HG02759 (cell line): ENCODE measurements around the gene ZNF599.
"Not testable (repeated sequence)": the region's sequence is repeated elsewhere in the genome, so short reads cannot be mapped to it uniquely, and the experiment has no call there.

Experiments used
- ATAC-seq: cut with Tn5 transposase; IDR thresholded peaks from one replicate; pipeline ENCODE4 v1.9.1; 2021; ENCODE audit warnings: mild to moderate bottlenecking, moderate library complexity; ENCODE audit not compliant: unreplicated experiment

Gene ZNF599

GRCh38 chr19:34772697-34773554 is at the start of gene ZNF599:
TSS of gene ZNF599 (minus strand) at chr19:34773215. CDS start at chr19:34772841, 374 bp downstream.
- ATAC-seq = peak; percentile 99

GRCh38 chr19:34818270-34818669 is 45.3 kb upstream of the ZNF599 start:
- ATAC-seq = no peak

GRCh38 chr19:34816708-34817107 is 43.7 kb upstream of the ZNF599 start:
- no peak for ATAC-seq

- no peak for ATAC-seq
Observed at GRCh38 chr19:34808566-34808965, 35.6 kb upstream of the ZNF599 start.

- no peak for ATAC-seq
Observed at GRCh38 chr19:34806976-34807860, 34.2 kb upstream of the ZNF599 start.

GRCh38 chr19:34804115-34804514 is 31.1 kb upstream of the ZNF599 start:
- no peak for ATAC-seq

GRCh38 chr19:34796953-34797352 is 23.9 kb upstream of the ZNF599 start:
- not testable (repeated sequence) for ATAC-seq

GRCh38 chr19:34794066-34794960 is 21.3 kb upstream of the ZNF599 start:
- no peak for ATAC-seq

- no peak for ATAC-seq
Observed at GRCh38 chr19:34793565-34793964, 20.6 kb upstream of the ZNF599 start.

GRCh38 chr19:34788074-34788473 is 15.1 kb upstream of the ZNF599 start:
- no peak for ATAC-seq

- no peak for ATAC-seq
Observed at GRCh38 chr19:34787059-34787824, 14.2 kb upstream of the ZNF599 start.

- ATAC-seq = no peak
Observed at GRCh38 chr19:34786236-34786635, 13.2 kb upstream of the ZNF599 start.

- ATAC-seq = no peak
Observed at GRCh38 chr19:34779652-34780051, 6.6 kb upstream of the ZNF599 start.

- no peak for ATAC-seq
Observed at GRCh38 chr19:34778342-34778741, 5.3 kb upstream of the ZNF599 start.

GRCh38 chr19:34774857-34775256 is 1.8 kb upstream of the ZNF599 start:
- ATAC-seq = no peak

- ATAC-seq = no peak
Observed at GRCh38 chr19:34773555-34773864, 495 bp upstream of the ZNF599 start.

- no peak for ATAC-seq
Observed at GRCh38 chr19:34767951-34768350, 5.1 kb downstream of the ZNF599 start.

GRCh38 chr19:34766386-34766785 is 6.6 kb downstream of the ZNF599 start:
- no peak for ATAC-seq

- no peak for ATAC-seq
Observed at GRCh38 chr19:34759218-34759917, 13.6 kb downstream of the ZNF599 start.

GRCh38 chr19:34757441-34757840 is 15.6 kb downstream of the ZNF599 start:
- no peak for ATAC-seq
